Osteoblast (primary cell): ENCODE results near the gene ABCD1. TPM values are rescaled to one million over a fixed set of nuclear protein-coding genes. Genes with fewer than 3 reads are reported as not detected.

Experiments
- DNase-seq: peaks from one replicate; pipeline ENCODE4 v3.0.0; 2011; ENCODE audit warnings: low spot score, mixed read lengths; ENCODE audit not compliant: insufficient read length; ENCODE audit errors: missing footprints
- H2AFZ ChIP-seq: 2 replicates; pipeline ENCODE4 v1.6.0; 2011; ENCODE audit warnings: mild to moderate bottlenecking, low read length
- H3K27ac ChIP-seq: 2 replicates; pipeline ENCODE4 v1.5.1; 2011; ENCODE audit warnings: mild to moderate bottlenecking, low read depth, low read length, moderate library complexity
- H3K27me3 ChIP-seq: 2 replicates; pipeline ENCODE4 v1.6.0; 2012; ENCODE audit warnings: mild to moderate bottlenecking, control low read depth, inconsistent platforms, low read length, moderate library complexity; ENCODE audit not compliant: insufficient read depth
- H3K36me3 ChIP-seq: 2 replicates; pipeline ENCODE4 v1.5.1; 2011; ENCODE audit warnings: mild to moderate bottlenecking, low read length, control low read depth, moderate library complexity; ENCODE audit not compliant: insufficient read depth
- H3K4me1 ChIP-seq: 2 replicates; pipeline ENCODE4 v1.5.1; 2011; ENCODE audit warnings: mild to moderate bottlenecking, low read length, control low read depth, moderate library complexity; ENCODE audit not compliant: insufficient read depth
- H3K4me2 ChIP-seq: 2 replicates; pipeline ENCODE4 v1.6.0; 2011; ENCODE audit warnings: mild to moderate bottlenecking, low read length; ENCODE audit not compliant: insufficient read depth
- H3K4me3 ChIP-seq: fragments of 200-600 bp; sonication (generic); 3 replicates; pipeline ENCODE4 v1.5.1; 2012; ENCODE audit warnings: mild to moderate bottlenecking, low read length, inconsistent platforms; ENCODE audit not compliant: insufficient read depth
- H3K79me2 ChIP-seq: 2 replicates; pipeline ENCODE4 v1.6.0; 2012; ENCODE audit warnings: mild to moderate bottlenecking, low read length, control low read depth, inconsistent platforms; ENCODE audit not compliant: insufficient read depth
- H3K9me3 ChIP-seq: 2 replicates; pipeline ENCODE4 v1.5.1; 2011; ENCODE audit warnings: low read depth, low read length, control low read depth
- H4K20me1 ChIP-seq: 2 replicates; pipeline ENCODE4 v1.6.0; 2012; ENCODE audit warnings: mild to moderate bottlenecking, low read length, control low read depth; ENCODE audit not compliant: insufficient read depth
- total RNA-seq: library from RNA; depleted of rRNA; stranded (reverse); fragments of >200 nt; gene quantifications from 2 replicates; pipeline ENCODE4 v1.2.3, GENCODE V29; 2012
- TF ChIP-seq, protein P1 (sequence below): IDR thresholded peaks from 2 replicates; pipeline ENCODE4 v1.5.1; 2011; ENCODE audit warnings: mild to moderate bottlenecking, low read depth, low read length, moderate library complexity; ENCODE audit errors: extremely low read depth

The ABCD1 gene
- total RNA-seq, 1 donor = 16.3 TPM

DNA sequence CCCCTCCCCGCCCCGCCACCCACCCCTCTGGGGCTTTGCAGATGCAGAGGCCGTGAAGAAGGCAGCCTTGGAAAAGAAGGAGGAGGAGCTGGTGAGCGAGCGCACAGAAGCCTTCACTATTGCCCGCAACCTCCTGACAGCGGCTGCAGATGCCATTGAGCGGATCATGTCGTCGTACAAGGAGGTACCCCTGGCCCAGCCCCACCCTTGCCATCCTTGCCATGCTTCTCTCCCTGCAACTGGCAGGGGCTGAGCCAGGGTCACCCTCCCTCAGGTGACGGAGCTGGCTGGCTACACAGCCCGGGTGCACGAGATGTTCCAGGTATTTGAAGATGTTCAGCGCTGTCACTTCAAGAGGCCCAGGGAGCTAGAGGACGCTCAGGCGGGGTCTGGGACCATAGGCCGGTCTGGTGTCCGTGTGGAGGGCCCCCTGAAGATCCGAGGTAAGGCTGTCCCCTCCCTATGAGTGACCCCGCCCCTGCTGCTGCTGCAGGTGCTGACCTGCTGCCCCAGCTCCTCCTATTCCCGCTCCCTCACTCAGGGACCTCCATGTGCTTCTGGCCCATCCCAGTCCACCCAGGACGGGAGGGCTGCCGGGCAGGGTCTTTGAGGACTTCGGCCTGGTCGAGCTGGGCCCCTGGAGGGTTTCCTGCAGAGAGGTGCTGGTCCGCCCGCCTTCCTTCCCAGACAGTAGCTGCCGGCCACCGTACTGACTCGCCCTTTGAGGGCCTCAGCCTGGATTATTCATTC lies 11.6 kb downstream of the ABCD1 start:
- Histone ChIP-seq H3K4me1 (no peaks in the 10 kb centered on the region), H4K20me1 (peaks cover 6% of the 10 kb centered on the region), H3K79me2 (no peaks in the 10 kb centered on the region), H2AFZ (no peak overlapping the region), H3K9me3 (peaks cover 3% of the 10 kb centered on the region), H3K4me3 (no peak overlapping the region), H3K4me2 (no peak overlapping the region), H3K27me3 (no peaks in the 10 kb centered on the region), H3K27ac (no peak overlapping the region), H3K36me3 (no peaks in the 10 kb centered on the region)
- TF ChIP-seq, protein P1, sequence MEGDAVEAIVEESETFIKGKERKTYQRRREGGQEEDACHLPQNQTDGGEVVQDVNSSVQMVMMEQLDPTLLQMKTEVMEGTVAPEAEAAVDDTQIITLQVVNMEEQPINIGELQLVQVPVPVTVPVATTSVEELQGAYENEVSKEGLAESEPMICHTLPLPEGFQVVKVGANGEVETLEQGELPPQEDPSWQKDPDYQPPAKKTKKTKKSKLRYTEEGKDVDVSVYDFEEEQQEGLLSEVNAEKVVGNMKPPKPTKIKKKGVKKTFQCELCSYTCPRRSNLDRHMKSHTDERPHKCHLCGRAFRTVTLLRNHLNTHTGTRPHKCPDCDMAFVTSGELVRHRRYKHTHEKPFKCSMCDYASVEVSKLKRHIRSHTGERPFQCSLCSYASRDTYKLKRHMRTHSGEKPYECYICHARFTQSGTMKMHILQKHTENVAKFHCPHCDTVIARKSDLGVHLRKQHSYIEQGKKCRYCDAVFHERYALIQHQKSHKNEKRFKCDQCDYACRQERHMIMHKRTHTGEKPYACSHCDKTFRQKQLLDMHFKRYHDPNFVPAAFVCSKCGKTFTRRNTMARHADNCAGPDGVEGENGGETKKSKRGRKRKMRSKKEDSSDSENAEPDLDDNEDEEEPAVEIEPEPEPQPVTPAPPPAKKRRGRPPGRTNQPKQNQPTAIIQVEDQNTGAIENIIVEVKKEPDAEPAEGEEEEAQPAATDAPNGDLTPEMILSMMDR = no peak
- peak; percentile 69 for DNase-seq

DNA sequence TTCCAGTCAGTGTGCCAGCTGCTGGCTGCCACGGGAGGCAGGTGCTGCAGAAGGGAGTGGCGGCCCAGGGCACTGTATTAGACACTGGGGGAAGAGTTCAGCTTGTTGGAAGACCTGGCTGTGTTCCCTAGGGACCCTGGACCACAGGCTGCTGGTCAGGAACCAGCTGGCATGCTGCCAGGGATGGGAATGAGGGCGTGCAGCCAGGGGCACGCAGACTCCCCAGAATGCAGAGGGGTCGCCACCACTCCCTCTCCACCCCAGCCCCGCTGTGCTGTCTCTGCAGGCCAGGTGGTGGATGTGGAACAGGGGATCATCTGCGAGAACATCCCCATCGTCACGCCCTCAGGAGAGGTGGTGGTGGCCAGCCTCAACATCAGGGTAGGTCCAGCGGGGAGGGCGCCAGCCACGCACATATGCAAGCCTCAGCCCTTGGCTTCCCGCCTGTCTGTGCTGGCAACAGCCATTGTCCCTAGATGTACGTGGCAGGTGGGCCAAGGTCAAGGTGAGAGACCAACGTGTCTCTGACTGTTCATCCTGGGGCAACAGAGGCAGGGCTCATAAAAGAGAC lies 12.3 kb downstream of the ABCD1 start:
- Histone ChIP-seq H3K27me3 (no peaks in the 10 kb centered on the region), H3K4me2 (no peak overlapping the region), H3K4me3 (no peak overlapping the region), H4K20me1 (peaks cover 6% of the 10 kb centered on the region), H3K79me2 (no peaks in the 10 kb centered on the region), H3K36me3 (no peaks in the 10 kb centered on the region), H3K9me3 (peaks cover 2% of the 10 kb centered on the region), H3K27ac (no peak overlapping the region), H2AFZ (no peak overlapping the region), H3K4me1 (no peaks in the 10 kb centered on the region)
- TF ChIP-seq, protein P1 = no peak
- peak; percentile 75 for DNase-seq

DNA sequence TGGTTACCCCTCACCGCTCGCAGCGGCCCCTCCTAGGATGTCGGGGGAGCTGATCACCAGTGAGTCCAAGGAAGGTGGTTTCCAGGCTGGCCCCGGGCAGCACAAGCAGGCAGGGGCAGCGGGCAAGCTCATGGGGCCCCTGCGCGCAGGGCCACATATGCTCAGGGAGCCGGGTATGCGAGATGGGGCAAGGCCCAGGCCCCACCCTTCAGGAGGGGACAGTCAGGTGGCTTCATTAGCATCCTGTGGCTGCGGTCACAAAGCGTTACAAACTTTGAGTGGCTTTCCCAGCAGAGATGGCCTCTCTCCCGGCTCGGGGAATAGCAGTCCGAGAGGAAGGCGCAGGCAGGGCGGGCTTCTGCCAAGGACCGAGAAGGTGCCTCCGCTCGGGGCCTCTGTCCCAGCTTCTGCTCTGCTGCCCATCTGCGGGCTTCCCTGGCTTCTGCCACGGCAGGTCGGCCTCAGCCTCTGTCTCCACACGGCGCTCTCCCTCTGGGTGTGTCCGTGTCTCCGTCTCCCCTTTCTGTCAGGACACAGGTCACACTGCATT lies 13.5 kb downstream of the ABCD1 start:
- no peak overlapping the region for H3K27ac ChIP-seq
- DNase-seq = peak; percentile 78
- no peaks in the 10 kb centered on the region for H3K79me2 ChIP-seq

More for the DNA sequence above, 13.5 kb downstream of the ABCD1 start:
- no peak overlapping the region for H2AFZ ChIP-seq
- H4K20me1 ChIP-seq = peaks cover 6% of the 10 kb centered on the region
- TF ChIP-seq, protein P1 = no peak
- no peaks in the 10 kb centered on the region for H3K4me1 ChIP-seq
- H3K4me2 ChIP-seq = no peak overlapping the region
- no peaks in the 10 kb centered on the region for H3K27me3 ChIP-seq
- no peaks in the 10 kb centered on the region for H3K36me3 ChIP-seq
- H3K9me3 ChIP-seq = no peaks in the 10 kb centered on the region
- no peak overlapping the region for H3K4me3 ChIP-seq
